Measurements from ENCODE around the gene RGCC.

Gene RGCC

GRCh38 chr13:41454170-41454569 is 3.2 kb upstream of the RGCC start:
- DNase-seq, result no peak

- DNase-seq, result no peak
Measured at GRCh38 chr13:41455725-41456419, 1.5 kb upstream of the RGCC start.

GRCh38 chr13:41457589-41458186 is 338 bp downstream of the RGCC start:
- DNase-seq, result no peak

- DNase-seq, result peak; percentile 13
Measured at GRCh38 chr13:41458187-41458760, 924 bp downstream of the RGCC start.

GRCh38 chr13:41458761-41459431 is 1.5 kb downstream of the RGCC start:
- DNase-seq, result peak; percentile 9

DNA sequence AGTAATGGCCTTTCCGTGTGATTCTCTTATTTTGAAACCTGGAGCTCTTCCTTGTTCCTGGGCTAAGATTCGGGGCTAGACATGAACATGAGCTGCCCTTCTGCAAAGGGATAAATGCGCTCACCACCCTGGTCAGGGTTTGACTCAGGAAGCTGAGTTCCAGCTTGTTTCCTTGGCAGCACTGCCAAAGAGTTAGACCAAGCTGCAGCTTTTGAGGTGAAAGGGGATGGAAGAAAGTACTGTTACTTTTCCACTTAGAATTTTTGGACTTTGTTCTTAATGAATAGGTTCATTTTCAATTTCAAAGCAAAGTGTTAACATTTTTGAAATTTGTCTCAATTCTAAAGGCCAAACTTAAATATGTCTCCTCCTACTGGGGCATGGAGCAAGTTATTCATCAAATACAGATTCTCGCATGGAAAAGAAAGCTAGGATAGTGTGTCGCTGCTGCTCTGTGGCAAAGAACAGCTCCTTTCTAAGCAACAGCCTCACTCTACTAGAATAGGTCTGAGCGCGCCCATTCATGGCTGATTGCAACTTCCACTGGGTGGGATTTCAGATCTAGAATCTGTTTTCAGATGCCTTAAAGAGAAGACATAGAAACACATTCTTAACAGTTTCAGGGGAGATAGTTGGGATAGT is 2.2 kb downstream of the RGCC start:
- DNase-seq, result no peak

DNA sequence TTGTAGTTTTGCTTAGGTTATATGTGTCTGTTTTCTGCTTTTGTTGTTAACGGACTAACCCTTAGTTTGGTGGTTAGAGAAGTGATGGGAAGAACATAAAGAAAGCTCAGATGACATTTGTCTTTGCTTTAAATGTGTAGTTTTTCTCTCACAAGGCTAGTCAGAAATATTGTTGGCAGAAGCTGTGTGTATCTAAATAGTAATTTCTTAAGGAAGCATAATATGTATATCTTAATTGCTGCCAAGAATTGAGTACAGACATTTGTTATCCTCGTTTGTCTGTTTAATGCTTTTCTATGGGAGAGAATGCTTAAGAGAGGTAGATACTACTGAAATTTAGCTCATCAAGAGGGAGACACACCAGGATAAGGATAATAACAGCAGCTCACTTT is 2.7 kb downstream of the RGCC start:
- DNase-seq, result no peak

DNA sequence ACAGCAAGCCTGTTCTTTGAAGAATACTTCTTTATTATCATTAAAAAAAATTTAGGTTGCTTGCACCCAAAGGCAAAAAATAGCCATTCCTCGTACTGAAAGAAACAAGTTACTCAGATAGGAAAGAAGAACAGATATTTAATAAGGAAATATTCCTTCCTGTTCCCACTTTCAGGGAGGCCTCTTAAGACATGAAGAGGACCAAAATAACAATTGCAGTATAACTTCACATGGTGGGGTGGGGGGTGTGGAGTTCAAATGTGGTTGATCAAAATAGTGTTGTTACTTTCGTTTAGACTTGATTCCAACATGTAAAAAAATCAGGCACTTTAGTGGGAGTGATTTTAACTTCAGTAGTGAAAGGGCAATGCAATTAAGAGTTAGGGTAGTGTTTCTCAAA is 3.6 kb downstream of the RGCC start:
- no peak for DNase-seq

DNA sequence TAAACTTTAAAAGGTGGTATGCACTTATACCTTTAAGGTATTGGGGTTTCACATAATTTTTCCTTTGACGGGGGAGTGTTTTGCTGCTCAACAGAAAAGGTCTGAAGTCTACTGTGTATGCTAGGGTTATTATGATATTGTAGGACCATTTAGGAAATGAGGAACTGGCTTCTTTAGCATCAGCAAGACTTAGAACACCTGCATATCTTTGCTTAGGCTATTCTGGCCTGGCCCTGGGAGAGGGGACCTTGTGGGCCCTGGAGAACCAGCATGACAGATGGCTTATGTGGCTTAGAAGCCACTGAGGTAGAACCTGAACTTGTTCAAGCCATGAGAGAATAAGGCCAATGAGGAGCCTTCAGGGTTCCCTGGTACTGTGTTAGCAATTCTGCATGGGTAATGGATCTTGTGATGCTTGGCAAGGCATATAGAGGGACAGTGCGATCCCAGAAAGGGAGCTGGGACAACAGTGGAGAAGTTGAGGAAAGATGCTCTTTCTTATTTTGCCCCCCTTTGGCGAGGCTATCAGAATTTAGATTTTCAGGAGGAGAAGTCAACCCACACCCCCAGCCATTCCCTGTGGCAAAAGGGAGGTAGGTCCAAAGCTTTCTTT is 4.3 kb downstream of the RGCC start:
- no peak for DNase-seq

DNA sequence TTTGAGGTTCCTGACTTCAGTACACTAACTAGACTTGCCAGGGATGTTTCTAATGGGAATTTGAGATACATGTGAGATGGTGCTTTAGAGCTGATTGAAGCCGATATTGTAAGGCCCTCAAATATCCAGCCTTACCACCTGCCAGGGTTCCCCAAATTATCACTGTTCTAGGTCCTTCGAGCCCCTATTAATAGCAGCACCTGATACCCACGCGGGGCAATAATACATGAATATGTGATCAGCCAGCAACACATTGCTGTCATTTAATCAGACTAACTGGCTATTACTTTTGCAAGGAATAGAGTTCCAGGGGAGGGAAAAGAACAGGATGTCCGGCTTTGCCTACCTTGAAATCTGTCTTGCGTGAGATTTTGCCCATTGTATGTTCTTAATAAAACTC is 5.1 kb downstream of the RGCC start:
- DNase-seq, result no peak

DNA sequence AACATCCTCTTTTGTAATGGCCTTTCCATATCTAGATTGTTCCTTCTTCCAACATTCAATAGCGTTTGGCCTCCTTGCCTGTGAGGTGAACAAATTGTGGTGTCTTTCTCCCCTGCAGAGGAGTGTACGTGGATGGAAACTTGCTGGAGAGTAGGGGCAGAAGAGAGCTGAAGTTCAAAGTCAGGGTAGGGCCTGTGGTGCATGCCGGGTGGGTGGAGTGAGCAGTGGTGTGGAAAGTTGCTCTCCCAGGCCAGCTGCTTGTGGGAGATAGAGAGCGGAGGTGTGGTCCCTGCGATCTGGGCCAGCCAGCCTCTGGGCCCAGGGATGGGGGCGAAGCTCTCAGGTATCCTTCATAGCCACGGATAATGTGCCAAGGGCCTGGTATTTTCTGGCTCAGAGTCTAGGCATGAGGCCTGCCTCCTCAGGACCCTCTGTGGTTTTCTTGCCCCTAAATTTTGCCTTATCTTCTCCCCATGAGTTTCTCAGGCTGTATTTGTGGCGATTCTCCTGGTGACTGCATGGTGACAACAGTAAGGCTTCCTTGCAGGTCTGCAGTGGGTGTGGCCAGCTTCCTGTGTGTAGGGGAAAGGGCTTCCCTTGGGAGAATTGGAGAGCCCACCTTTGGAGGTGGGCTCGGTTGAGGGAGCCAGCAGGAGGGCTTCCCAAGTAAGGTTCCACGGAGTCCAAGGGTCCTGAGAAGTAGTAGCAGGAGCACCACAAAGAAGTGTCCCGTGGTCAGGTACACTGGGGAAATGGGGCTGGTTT is 6.7 kb downstream of the RGCC start:
- DNase-seq, result no peak

DNA sequence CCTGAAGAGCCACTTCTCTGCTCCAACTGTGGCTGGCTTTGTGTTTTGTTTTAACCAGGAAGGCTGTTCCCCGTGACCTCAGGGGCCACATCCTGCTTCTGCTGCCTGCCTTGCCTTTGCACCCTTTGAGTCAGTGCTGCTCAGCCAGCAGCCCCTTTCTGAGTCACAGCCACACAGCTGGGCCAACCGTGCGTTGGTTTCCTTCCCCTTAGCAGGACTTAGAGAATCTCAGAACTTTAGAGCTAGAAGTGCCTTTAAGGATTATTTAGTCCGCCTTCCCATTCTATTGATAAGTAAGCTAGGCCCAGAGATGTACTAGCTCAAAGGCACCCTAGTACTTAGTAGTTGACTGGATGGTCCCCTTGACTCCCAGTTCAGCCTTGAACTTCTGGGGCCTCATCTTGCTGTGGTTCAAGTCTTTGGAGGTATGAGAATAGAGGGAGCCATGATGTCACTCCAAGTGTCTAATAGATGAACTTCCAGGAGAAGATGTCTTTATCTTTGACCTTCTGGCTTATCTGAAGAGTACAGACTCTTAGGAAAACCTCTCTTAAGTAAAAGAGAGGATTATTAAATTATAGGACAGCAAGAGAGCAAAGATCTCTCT is 8.0 kb downstream of the RGCC start:
- peak; percentile 71 for DNase-seq

DNA sequence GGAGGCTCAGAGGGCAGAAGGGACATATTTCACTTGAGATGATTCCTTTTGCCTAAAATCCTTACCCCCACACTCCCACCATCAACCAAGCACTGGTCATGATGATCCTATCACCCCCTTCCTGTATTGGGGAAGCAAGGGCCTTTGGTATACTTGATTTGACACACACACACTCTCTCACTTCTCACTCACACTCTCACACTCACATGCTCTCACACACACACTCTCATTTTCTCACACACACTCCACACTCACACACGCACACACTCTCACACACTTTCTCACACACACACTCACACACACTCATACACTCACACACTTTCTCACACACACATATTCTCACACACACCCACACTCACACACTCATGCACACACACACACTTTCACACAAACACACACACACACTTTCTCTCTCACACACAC is 8.6 kb downstream of the RGCC start:
- no peak for DNase-seq

- no peak for DNase-seq
Measured at GRCh38 chr13:41467425-41467945, 10.1 kb downstream of the RGCC start.

GRCh38 chr13:41468631-41469030 is 11.3 kb downstream of the RGCC start:
- DNase-seq, result no peak

GRCh38 chr13:41470196-41470595 is 12.8 kb downstream of the RGCC start:
- DNase-seq, result no peak

DNA sequence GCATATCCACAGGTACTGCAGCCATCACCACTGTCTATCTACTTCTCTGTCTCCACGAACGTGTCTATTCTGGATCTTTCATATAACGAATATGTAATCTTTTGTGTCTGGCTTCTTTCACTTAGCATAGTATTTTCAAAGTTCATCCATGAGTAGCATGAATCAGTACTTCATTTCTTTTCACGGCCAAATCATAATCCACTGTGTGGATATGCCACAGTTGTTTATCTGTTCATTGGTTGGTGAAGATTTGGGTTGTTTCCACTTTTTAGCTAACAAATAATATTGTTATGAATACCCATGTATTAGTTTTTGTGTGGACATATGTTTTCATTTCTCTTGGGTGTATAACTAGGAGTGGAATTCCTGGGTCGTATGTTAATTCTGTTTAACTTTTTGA is 14.4 kb downstream of the RGCC start:
- no peak for DNase-seq

GRCh38 chr13:41487222-41487621 is 29.9 kb downstream of the RGCC start:
- no peak for DNase-seq

GRCh38 chr13:41488124-41488523 is 30.8 kb downstream of the RGCC start:
- no peak for DNase-seq

DNA sequence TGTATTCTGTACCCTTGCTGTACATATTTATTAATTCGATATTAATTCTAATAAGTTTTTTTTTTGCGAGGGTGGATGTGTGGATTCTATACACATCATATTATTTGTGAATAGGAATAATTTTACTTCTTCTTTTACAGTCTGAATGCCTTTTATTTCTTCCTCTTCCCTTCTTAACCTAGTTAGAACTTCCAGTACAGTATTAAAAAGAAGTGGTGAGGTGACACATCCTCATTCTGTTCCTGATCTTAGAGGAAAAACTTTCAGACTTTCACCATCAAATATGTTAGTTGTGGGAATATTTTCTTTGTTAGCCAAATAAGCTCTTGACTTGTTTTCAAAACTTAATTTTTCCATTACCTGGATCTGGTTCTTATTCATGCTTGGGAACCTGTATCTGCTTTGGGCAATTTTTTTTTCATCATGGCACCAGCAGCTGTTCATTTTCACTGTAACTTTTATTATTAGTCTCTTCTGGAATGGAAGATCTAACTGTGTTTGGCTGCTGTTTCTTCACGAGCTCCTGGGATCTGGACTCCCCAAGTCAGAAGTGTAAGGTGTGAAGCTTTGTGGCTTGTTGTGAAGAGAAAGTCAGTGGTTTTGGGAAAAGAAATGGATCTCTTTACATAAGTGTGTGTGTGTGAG is 33.1 kb downstream of the RGCC start:
- no peak for DNase-seq

- DNase-seq, result no peak
Measured at GRCh38 chr13:41491436-41491835, 34.1 kb downstream of the RGCC start.
